Neutrophil (primary cell): ENCODE data around the gene OLFM1.

ENCODE experiments used
- H3K27ac ChIP-seq: fragments of 200-600 bp; sonication (generic); 2 replicates; pipeline ENCODE4 v1.5.1; 2016; ENCODE audit warnings: mild to moderate bottlenecking, moderate library complexity
- H3K27me3 ChIP-seq: fragments of 200-600 bp; sonication (generic); 2 replicates; pipeline ENCODE4 v1.6.0; 2016; ENCODE audit warnings: mild to moderate bottlenecking
- H3K36me3 ChIP-seq: fragments of 200-600 bp; sonication (generic); 2 replicates; pipeline ENCODE4 v1.5.1; 2017
- H3K4me1 ChIP-seq, 2 experiments: fragments of 200-600 bp in 1 of 2; sonication (generic) in 1 of 2; 1 replicate in 1 of 2; 2 replicates in 1 of 2; pipeline versions ENCODE4 v1.5.1 to v1.6.1; 2013 to 2016; ENCODE audit warnings: low read depth in 1 of 2, low read length in 1 of 2, mild to moderate bottlenecking in 1 of 2, moderate library complexity in 1 of 2; ENCODE audit not compliant: control insufficient read depth in 1 of 2, insufficient read depth in 1 of 2
- H3K4me3 ChIP-seq, 2 experiments: fragments of 200-600 bp in 1 of 2; sonication (generic) in 1 of 2; 1 replicate in 1 of 2; 2 replicates in 1 of 2; pipeline ENCODE4 v1.5.1; 2013 to 2016; ENCODE audit warnings: low read depth in 1 of 2, low read length in 1 of 2, mild to moderate bottlenecking in 1 of 2, moderate library complexity in 1 of 2
- H3K9me3 ChIP-seq: fragments of 200-600 bp; sonication (generic); 2 replicates; pipeline ENCODE4 v1.5.1; 2016
- TF ChIP-seq, protein P1 (sequence below): fragments of 200-600 bp; sonication (generic); IDR thresholded peaks from 2 replicates; pipeline ENCODE4 v1.5.1; 2016; ENCODE audit warnings: antibody characterized with exemption

OLFM1 gene

DNA sequence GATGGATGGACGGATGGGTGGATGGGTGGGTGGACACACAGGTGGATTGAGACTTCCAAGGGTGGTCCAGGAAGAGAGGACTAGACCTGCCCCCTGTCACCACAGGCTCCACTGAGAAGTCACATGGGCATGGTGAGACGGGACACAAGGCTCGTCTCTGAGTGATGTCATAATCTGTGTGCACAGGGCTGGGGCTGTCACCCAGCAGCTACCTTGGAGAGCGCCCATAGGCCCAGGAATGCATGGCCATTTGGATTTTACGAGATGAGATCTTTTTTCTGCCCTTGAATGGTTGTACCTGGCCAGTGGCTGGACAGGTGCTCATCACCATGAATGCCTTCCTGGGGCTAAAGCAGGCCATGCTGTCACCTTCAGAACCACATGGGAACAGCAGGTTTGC, 3.1 kb downstream of the OLFM1 start:
- Histone ChIP-seq H3K9me3 (no peaks in the 10 kb centered on the region), H3K27ac (no peak overlapping the region), H3K36me3 (no peaks in the 10 kb centered on the region), H3K27me3 (peaks cover 88% of the 10 kb centered on the region), H3K4me3 (no peak overlapping the region), H3K4me1 (no peaks in the 10 kb centered on the region)
- TF ChIP-seq, protein P1, sequence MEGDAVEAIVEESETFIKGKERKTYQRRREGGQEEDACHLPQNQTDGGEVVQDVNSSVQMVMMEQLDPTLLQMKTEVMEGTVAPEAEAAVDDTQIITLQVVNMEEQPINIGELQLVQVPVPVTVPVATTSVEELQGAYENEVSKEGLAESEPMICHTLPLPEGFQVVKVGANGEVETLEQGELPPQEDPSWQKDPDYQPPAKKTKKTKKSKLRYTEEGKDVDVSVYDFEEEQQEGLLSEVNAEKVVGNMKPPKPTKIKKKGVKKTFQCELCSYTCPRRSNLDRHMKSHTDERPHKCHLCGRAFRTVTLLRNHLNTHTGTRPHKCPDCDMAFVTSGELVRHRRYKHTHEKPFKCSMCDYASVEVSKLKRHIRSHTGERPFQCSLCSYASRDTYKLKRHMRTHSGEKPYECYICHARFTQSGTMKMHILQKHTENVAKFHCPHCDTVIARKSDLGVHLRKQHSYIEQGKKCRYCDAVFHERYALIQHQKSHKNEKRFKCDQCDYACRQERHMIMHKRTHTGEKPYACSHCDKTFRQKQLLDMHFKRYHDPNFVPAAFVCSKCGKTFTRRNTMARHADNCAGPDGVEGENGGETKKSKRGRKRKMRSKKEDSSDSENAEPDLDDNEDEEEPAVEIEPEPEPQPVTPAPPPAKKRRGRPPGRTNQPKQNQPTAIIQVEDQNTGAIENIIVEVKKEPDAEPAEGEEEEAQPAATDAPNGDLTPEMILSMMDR: no peak

DNA sequence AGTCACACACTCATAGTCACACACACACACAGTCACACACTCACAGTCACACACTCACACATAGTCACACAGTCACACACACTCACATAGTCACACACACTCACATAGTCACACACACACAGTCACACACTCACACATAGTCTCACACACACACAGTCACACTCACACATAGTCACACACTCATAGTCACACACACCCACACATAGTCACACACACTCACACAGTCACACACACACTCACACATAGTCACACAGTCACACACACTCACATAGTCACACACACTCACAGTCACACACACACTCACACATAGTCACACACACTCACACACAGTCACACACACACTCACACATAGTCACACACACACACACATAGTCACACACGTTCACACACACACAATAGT, 4.1 kb downstream of the OLFM1 start:
- no peaks in the 10 kb centered on the region for H3K4me1 ChIP-seq
- H3K27me3 ChIP-seq: peaks cover 81% of the 10 kb centered on the region
- H3K9me3 ChIP-seq: no peaks in the 10 kb centered on the region
- H3K36me3 ChIP-seq: no peaks in the 10 kb centered on the region
- TF ChIP-seq, protein P1: no peak
- H3K27ac ChIP-seq: no peak overlapping the region
- H3K4me3 ChIP-seq: no peak overlapping the region

DNA sequence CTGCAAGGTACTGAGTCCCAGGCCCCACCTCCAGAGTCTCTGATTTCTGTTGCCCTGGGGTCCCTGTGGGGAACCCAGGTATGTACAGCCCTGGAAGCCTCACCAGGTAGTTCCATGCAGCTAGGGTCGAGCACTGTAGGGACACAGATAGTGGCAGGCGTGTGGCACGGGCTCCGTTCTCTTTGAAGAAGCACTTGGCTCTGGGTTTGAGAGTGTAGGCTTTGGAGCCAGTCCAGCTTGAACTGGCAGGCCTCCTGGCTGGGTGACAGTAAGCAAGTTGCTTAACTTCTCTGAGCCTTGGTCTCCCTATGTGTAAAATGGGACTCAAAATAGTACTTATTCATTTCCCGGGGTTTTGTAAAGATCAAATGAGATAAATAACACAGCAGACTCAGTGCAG, 5.6 kb downstream of the OLFM1 start:
- TF ChIP-seq, protein P1: no peak
- H3K27me3 ChIP-seq: peaks cover 76% of the 10 kb centered on the region
- no peaks in the 10 kb centered on the region for H3K36me3 ChIP-seq
- no peaks in the 10 kb centered on the region for H3K9me3 ChIP-seq
- no peak overlapping the region for H3K27ac ChIP-seq
- no peaks in the 10 kb centered on the region for H3K4me1 ChIP-seq
- no peak overlapping the region for H3K4me3 ChIP-seq

DNA sequence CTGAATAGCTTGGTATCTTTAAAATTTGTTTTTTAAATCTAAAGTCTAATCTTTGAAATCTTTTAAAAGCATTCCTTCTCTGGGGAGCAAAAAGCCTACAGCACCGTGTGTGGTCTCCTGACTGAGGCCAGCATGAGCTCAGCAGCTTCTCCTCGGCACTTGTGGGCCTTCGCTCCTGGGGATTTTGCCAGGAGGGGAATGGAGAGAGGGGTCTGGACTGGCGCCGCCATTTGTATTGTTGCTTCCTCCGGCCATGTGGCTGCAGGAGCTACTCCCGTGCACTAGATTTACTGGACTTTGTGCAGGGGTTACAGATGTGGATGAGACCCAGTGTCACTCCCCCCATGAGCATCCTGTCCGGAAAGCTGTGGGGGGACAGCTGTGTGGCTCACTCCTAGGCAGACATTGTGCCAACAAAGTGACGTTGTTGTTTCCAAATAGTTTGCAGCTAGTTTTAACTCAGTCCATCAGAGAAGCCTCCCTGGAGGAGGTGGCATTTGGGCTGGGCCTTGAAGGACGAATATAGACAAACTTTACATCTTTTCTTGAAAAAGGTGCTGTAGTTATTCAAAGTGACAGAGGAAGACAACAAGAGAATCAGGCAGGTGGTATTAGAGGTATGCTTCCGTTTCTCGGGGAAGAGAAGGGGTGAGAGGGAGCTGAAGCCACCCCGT, 6.6 kb downstream of the OLFM1 start:
- H3K27me3 ChIP-seq: peaks cover 75% of the 10 kb centered on the region
- TF ChIP-seq, protein P1: no peak

DNA sequence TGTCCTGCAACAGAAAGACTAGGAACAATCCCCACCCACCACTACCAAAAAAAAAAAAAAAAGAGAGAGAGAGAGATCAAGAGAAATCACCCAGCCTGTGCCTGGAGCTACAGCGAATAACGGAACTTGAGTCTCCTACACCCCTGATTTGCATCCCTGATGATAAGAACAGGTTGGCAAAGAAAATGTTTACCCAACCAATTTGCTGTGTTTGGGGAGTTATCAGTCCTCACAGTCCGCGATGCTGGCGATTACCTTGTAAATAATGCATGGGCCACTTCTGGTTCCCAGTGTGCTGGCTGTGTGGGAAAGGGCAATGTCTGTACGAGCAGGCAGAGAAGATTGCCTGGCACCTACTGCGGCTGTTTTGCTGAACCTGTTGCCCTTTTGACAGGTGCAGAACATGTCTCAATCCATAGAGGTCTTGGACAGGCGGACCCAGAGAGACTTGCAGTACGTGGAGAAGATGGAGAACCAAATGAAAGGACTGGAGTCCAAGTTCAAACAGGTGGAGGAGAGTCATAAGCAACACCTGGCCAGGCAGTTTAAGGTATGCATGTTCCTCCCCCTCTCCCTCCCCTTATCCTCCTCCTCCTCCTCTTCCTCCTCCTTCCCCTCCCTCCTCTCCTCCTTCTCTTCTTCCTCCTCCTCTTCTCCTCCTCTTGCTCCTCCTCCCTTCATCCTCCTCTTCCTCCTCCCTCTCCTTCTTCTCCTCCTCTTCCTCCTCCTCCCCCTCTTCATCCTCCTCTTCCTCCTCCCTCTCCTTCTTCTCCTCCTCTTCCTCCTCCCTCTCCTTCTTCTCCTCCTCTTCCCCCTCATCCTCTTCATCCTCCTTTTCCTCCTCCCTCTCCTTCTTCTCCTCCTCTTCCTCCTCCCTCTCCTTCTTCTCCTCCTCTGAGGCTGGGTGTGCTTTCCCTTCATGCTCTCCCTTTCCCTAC, 8.3 kb downstream of the OLFM1 start:
- peaks cover 71% of the 10 kb centered on the region for H3K27me3 ChIP-seq
- no peak overlapping the region for H3K4me3 ChIP-seq
- TF ChIP-seq, protein P1: no peak
- H3K9me3 ChIP-seq: no peaks in the 10 kb centered on the region
- no peaks in the 10 kb centered on the region for H3K4me1 ChIP-seq
- H3K36me3 ChIP-seq: no peaks in the 10 kb centered on the region
- H3K27ac ChIP-seq: no peak overlapping the region

More for the DNA sequence above, 6.6 kb downstream of the OLFM1 start:
- H3K4me1 ChIP-seq: no peaks in the 10 kb centered on the region
- no peaks in the 10 kb centered on the region for H3K36me3 ChIP-seq
- H3K9me3 ChIP-seq: no peaks in the 10 kb centered on the region
- H3K27ac ChIP-seq: no peak overlapping the region
- no peak overlapping the region for H3K4me3 ChIP-seq
